K562 (cell line): ENCODE measurements around the gene STAB1. TPM values are rescaled to one million over a fixed set of nuclear protein-coding genes. Genes with fewer than 3 reads are reported as not detected.
A peak's percentile ranks its signal among the peaks of the same experiment; 100 is the strongest.

Experiments used
- ARID3A ChIP-seq: IDR thresholded peaks from 2 replicates; pipeline ENCODE4 v1.6.1; 2012; ENCODE audit warnings: low read depth, low read length, improper control_type of control experiment, borderline replicate concordance
- ATF4 ChIP-seq: fragments of 450-650 bp; formaldehyde crosslinking; IDR thresholded peaks from 2 replicates; pipeline ENCODE4 v1.4.0; 2022; ENCODE audit warnings: mild to moderate bottlenecking, moderate library complexity
- CHD2 ChIP-seq: IDR thresholded peaks from 2 replicates; pipeline ENCODE4 v1.6.1; 2011; ENCODE audit warnings: low read depth, low read length
- CHD7 ChIP-seq: fragments of 200-600 bp; sonication (generic); IDR thresholded peaks from one replicate; pipeline ENCODE4 v1.6.1; 2012; ENCODE audit warnings: mild to moderate bottlenecking, low read depth, low read length, inconsistent platforms
- EP400 ChIP-seq: fragments of 450-650 bp; IDR thresholded peaks from 2 replicates; pipeline ENCODE4 v1.6.1; 2017; ENCODE audit warnings: antibody characterized with exemption, mild to moderate bottlenecking, moderate library complexity
- FOXO4 ChIP-seq: fragments of 450-650 bp; formaldehyde crosslinking; IDR thresholded peaks from 2 replicates; pipeline ENCODE4 v1.4.0; 2020; ENCODE audit warnings: mild to moderate bottlenecking, moderate library complexity
- POLR3A ChIP-seq: IDR thresholded peaks from 2 replicates; pipeline ENCODE4 v1.6.1; 2011; ENCODE audit warnings: borderline replicate concordance, mild to moderate bottlenecking, moderate library complexity; ENCODE audit not compliant: insufficient read length, insufficient read depth; ENCODE audit errors: extremely low read depth
- TAL1 ChIP-seq: fragments of 450-650 bp; IDR thresholded peaks from 2 replicates; pipeline ENCODE4 v1.6.1; 2016; ENCODE audit warnings: mild to moderate bottlenecking
- TRIM24 ChIP-seq, 2 experiments: fragments of 450-650 bp; IDR thresholded peaks; 2 replicates each; pipeline ENCODE4 v1.6.1; 2016
- USF1 ChIP-seq: sonication (generic); formaldehyde crosslinking; IDR thresholded peaks from 2 replicates; pipeline ENCODE4 v1.9.0; 2022; ENCODE audit warnings: mild to moderate bottlenecking, missing genetic modification reagents
- ZEB2 ChIP-seq: fragments of 450-650 bp; IDR thresholded peaks from 2 replicates; pipeline ENCODE4 v1.6.1; 2016
- ZNF121 ChIP-seq: sonication (generic); formaldehyde crosslinking; conservative IDR thresholded peaks from 2 replicates; pipeline ENCODE4 v1.8.0; 2022; ENCODE audit warnings: missing genetic modification reagents
- polyA plus RNA-seq, 8 experiments: library from polyadenylated mRNA; depleted of rRNA in 4 of 8; stranded (reverse) in 5 of 8; unstranded in 3 of 8; fragments of >200 nt; fragmentation: Nextera tagmentation in 2 of 8; fragmentation: Illumina TruSeq in 1 of 8; extraction: Ambion mirVana in 2 of 8; extraction: Trizol in 1 of 8; gene quantifications; 2 replicates each; pipeline versions ENCODE4 v1.2.1 to v1.2.3, GENCODE V29; 2011 to 2014; ENCODE audit warnings: inconsistent platforms in 1 of 8, missing spikeins in 1 of 8
- total RNA-seq, 7 experiments: library from RNA; depleted of rRNA in 6 of 7; stranded (reverse); fragments of >200 nt in 6 of 7; fragmentation: Illumina TruSeq in 2 of 7; extraction: Trizol in 2 of 7; gene quantifications; 2 replicates each; pipeline versions ENCODE4 v1.2.1 to v1.2.3, GENCODE V29; 2011 to 2021; ENCODE audit warnings: low replicate concordance in 1 of 7

Gene STAB1
- total and polyA plus RNA-seq, 9 of the 15 experiments (the other 6 are each of a cell fraction or from before 2014, with no cell fraction given): 0.20 to 3.9 (median 1.2) TPM

- no peak for TF ChIP-seq CHD7
- no peak for TF ChIP-seq ZNF121 (CRISPR knock-in tag)
- peak; percentile 56; the same call in 1 of the 2 replicates for TF ChIP-seq TAL1
- TF ChIP-seq EP400: peak; percentile 60
- no peak for TF ChIP-seq ATF4 (CRISPR knock-in tag)
- no peak for TF ChIP-seq TRIM24 (IDR thresholded peaks at IDR 0.05)
- TF ChIP-seq ARID3A: no peak
- TF ChIP-seq ZEB2: no peak
- no peak for TF ChIP-seq FOXO4 (CRISPR knock-in tag)
- no peak for TF ChIP-seq CHD2
- TF ChIP-seq USF1 (CRISPR knock-in tag): no peak
- TF ChIP-seq POLR3A: no peak
Observed at GRCh38 chr3:52532517-52532837, 37.3 kb downstream of the STAB1 start (continued).
